ENCODE measurements around the gene AMBRA1.

AMBRA1 gene

GRCh38 chr11:46475051-46475925, 118.5 kb downstream of the AMBRA1 start:
- no peak for DNase-seq (ENCODE audit: low read depth)

GRCh38 chr11:46472662-46472994, 121.2 kb downstream of the AMBRA1 start:
- DNase-seq (ENCODE audit: low read depth) = no peak

GRCh38 chr11:46471943-46472661, 121.7 kb downstream of the AMBRA1 start:
- DNase-seq (ENCODE audit: low read depth) = no peak

- no peak for DNase-seq (ENCODE audit: low read depth)
Measured at GRCh38 chr11:46469926-46470325, 123.9 kb downstream of the AMBRA1 start.

- no peak for DNase-seq (ENCODE audit: low read depth)
Measured at GRCh38 chr11:46465683-46466082, 128.1 kb downstream of the AMBRA1 start.

GRCh38 chr11:46463701-46464421, 130.0 kb downstream of the AMBRA1 start:
- no peak for DNase-seq (ENCODE audit: low read depth)

- no peak for DNase-seq (ENCODE audit: low read depth)
Measured at GRCh38 chr11:46461461-46461927, 132.3 kb downstream of the AMBRA1 start.

- DNase-seq (ENCODE audit: low read depth) = no peak
Measured at GRCh38 chr11:46458491-46458890, 135.3 kb downstream of the AMBRA1 start.

GRCh38 chr11:46457659-46458424, 136.0 kb downstream of the AMBRA1 start:
- no peak for DNase-seq (ENCODE audit: low read depth)

- DNase-seq (ENCODE audit: low read depth) = no peak
Measured at GRCh38 chr11:46457021-46457420, 136.8 kb downstream of the AMBRA1 start.

GRCh38 chr11:46456269-46457001, 137.4 kb downstream of the AMBRA1 start:
- DNase-seq (ENCODE audit: low read depth) = no peak

GRCh38 chr11:46455834-46456233, 138.0 kb downstream of the AMBRA1 start:
- DNase-seq (ENCODE audit: low read depth) = no peak

- DNase-seq (ENCODE audit: low read depth) = no peak
Measured at GRCh38 chr11:46452918-46453517, 140.8 kb downstream of the AMBRA1 start.

GRCh38 chr11:46451759-46452158, 142.1 kb downstream of the AMBRA1 start:
- no peak for DNase-seq (ENCODE audit: low read depth)

- DNase-seq (ENCODE audit: low read depth) = no peak
Measured at GRCh38 chr11:46450846-46451477, 142.9 kb downstream of the AMBRA1 start.

- no peak for DNase-seq (ENCODE audit: low read depth)
Measured at GRCh38 chr11:46447544-46447943, 146.3 kb downstream of the AMBRA1 start.

- DNase-seq (ENCODE audit: low read depth) = no peak
Measured at GRCh38 chr11:46445920-46446771, 147.7 kb downstream of the AMBRA1 start.

- no peak for DNase-seq (ENCODE audit: low read depth)
Measured at GRCh38 chr11:46445192-46445919, 148.5 kb downstream of the AMBRA1 start.

- DNase-seq (ENCODE audit: low read depth) = no peak
Measured at GRCh38 chr11:46444305-46444704, 149.5 kb downstream of the AMBRA1 start.

All from stimulated activated CD8-positive, alpha-beta memory T cell treated with anti-CD3 and anti-CD28 coated beads, Interleukin-12 subunit alpha, Interleukin-12 subunit beta, amount 100 ng/mL, for 1 hour (primary cell).